Loucy (cell line): ENCODE data around the gene STXBP6.

ENCODE experiments used
- EZH2phosphoT487 ChIP-seq: fragments of 200-600 bp; IDR thresholded peaks from 2 replicates; pipeline ENCODE4 v1.6.1; 2018; ENCODE audit warnings: antibody characterized with exemption, mild to moderate bottlenecking, moderate library complexity, borderline replicate concordance
- TF ChIP-seq, protein P1 (sequence below): fragments of 200-600 bp; sonication (generic); conservative IDR thresholded peaks from 2 replicates; pipeline ENCODE4 v1.5.1; 2014; ENCODE audit warnings: mild to moderate bottlenecking, antibody characterized with exemption, low read length

DNA sequence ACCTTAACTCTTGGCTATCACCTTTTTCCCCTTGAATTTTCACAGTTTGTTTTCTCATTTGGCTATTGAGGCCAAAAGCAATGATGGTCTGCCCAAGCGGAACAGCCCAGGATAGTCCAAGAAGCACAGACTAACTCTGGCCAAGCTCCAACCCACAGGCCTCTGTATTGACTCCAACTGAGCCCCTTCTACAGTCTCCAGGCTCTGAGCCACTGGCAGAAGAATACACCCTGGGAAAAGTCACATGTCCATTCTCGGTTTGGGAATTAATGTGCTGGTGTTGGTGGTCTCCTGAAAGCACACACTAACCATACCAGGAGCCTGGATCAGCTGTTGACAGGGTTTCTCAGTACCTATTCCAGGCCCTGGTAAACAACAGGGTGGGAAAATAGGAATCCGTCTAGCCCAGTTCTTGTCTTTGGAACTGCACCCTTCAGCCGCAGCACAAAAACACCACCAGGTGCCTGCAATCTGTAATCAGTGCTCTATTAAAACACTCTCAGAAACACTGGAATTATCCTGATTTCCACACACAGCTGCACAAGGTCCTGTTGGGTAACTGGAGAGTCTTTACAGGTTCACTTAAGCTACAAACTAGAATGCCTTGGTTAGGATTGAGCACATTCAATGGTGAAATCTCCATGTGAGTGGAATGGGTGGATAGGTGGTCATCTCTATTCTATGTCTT is 63.6 kb downstream of the STXBP6 start:
- TF ChIP-seq, protein P1, sequence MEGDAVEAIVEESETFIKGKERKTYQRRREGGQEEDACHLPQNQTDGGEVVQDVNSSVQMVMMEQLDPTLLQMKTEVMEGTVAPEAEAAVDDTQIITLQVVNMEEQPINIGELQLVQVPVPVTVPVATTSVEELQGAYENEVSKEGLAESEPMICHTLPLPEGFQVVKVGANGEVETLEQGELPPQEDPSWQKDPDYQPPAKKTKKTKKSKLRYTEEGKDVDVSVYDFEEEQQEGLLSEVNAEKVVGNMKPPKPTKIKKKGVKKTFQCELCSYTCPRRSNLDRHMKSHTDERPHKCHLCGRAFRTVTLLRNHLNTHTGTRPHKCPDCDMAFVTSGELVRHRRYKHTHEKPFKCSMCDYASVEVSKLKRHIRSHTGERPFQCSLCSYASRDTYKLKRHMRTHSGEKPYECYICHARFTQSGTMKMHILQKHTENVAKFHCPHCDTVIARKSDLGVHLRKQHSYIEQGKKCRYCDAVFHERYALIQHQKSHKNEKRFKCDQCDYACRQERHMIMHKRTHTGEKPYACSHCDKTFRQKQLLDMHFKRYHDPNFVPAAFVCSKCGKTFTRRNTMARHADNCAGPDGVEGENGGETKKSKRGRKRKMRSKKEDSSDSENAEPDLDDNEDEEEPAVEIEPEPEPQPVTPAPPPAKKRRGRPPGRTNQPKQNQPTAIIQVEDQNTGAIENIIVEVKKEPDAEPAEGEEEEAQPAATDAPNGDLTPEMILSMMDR = no peak
- no peak for TF ChIP-seq EZH2phosphoT487
